Measurements from ENCODE around the gene C17orf58.
"Not testable (repeated sequence)": the region's sequence is repeated elsewhere in the genome, so short reads cannot be mapped to it uniquely, and the experiment has no call there.

Gene C17orf58

GRCh38 chr17:67996301-67997171 is at the start of gene C17orf58:
Gene C17orf58 (minus strand): TSS chr17:67996469. CDS start chr17:67996198, 271 bp downstream.
- H3K27ac ChIP-seq = not testable (repeated sequence)

- peak overlapping the region; percentile 82 for H3K27ac ChIP-seq
- TF ChIP-seq CTCF (IDR thresholded peaks at IDR 0.05) = no peak
- TF ChIP-seq ZFX (IDR thresholded peaks at IDR 0.05; ENCODE audit: borderline replicate concordance) = no peak
Measured at GRCh38 chr17:68036304-68037147, 40.3 kb upstream of the C17orf58 start.

GRCh38 chr17:68035523-68036303 is 39.4 kb upstream of the C17orf58 start, which contains the start of gene KPNA2:
Gene KPNA2 (plus strand): TSS chr17:68035735. CDS start chr17:68037133, 1,398 bp downstream.
- peak within 1 kb of the TSS; percentile 82 for H3K27ac ChIP-seq
- no peak for TF ChIP-seq CTCF (IDR thresholded peaks at IDR 0.05)
- TF ChIP-seq ZFX (IDR thresholded peaks at IDR 0.05; ENCODE audit: borderline replicate concordance) = no peak

- no peak for TF ChIP-seq CTCF (IDR thresholded peaks at IDR 0.05)
- no peak for TF ChIP-seq ZFX (IDR thresholded peaks at IDR 0.05; ENCODE audit: borderline replicate concordance)
- H3K27ac ChIP-seq = no peak overlapping the region; the same call in 1 of the 2 replicates
Measured at GRCh38 chr17:68035131-68035522, 38.9 kb upstream of the C17orf58 start.

GRCh38 chr17:68034452-68034776 is 38.1 kb upstream of the C17orf58 start:
- H3K27ac ChIP-seq = no peak overlapping the region; the same call in 1 of the 2 replicates
- TF ChIP-seq ZFX (IDR thresholded peaks at IDR 0.05; ENCODE audit: borderline replicate concordance) (no peak), CTCF (IDR thresholded peaks at IDR 0.05) (no peak)

GRCh38 chr17:68033636-68034451 is 37.6 kb upstream of the C17orf58 start:
- no peak for TF ChIP-seq CTCF (IDR thresholded peaks at IDR 0.05)
- TF ChIP-seq ZFX (IDR thresholded peaks at IDR 0.05; ENCODE audit: borderline replicate concordance) = no peak
- H3K27ac ChIP-seq = no peak overlapping the region; the same call in 1 of the 2 replicates

All from 22Rv1 (cell line).